H1 (cell line): Measurements from ENCODE around the gene RIMBP2.

ENCODE experiments used
- CHD1 ChIP-seq: IDR thresholded peaks from 2 replicates; pipeline ENCODE4 v1.6.1; 2012; ENCODE audit warnings: low read depth, low read length, improper control_type of control experiment
- CTCF ChIP-seq, 3 experiments: IDR thresholded peaks; 1 replicate in 2 of 3; 2 replicates in 1 of 3; pipeline versions ENCODE4 v1.5.1 to v1.6.1; 2011; ENCODE audit warnings: low read length in 3 of 3, mild to moderate bottlenecking in 3 of 3, inconsistent platforms in 2 of 3, low read depth in 1 of 3, moderate library complexity in 1 of 3; ENCODE audit not compliant: insufficient read depth in 1 of 3; ENCODE audit errors: control extremely low read depth in 1 of 3
- EP300 ChIP-seq, 2 experiments: IDR thresholded peaks; 1 replicate in 1 of 2; 2 replicates in 1 of 2; pipeline ENCODE4 v1.6.1; 2011 to 2012; ENCODE audit warnings: low read depth in 2 of 2, low read length in 2 of 2, mild to moderate bottlenecking in 2 of 2, borderline replicate concordance in 1 of 2, inconsistent platforms in 1 of 2, moderate library complexity in 1 of 2
- HDAC6 ChIP-seq: IDR thresholded peaks from one replicate; pipeline ENCODE4 v1.7.1; 2012; ENCODE audit warnings: low read depth, mild to moderate bottlenecking, inconsistent platforms, low read length, moderate library complexity
- MAX ChIP-seq: IDR thresholded peaks from 2 replicates; pipeline ENCODE4 v1.6.1; 2012; ENCODE audit warnings: inconsistent platforms
- POLR2A ChIP-seq, 2 experiments: IDR thresholded peaks; 1 replicate in 1 of 2; 2 replicates in 1 of 2; pipeline ENCODE4 v1.6.1; 2011; ENCODE audit warnings: low read depth in 2 of 2, low read length in 2 of 2, mild to moderate bottlenecking in 2 of 2; ENCODE audit errors: control extremely low read depth in 1 of 2
- POLR2AphosphoS5 ChIP-seq: IDR thresholded peaks from 2 replicates; pipeline ENCODE4 v1.6.1; 2011; ENCODE audit warnings: low read depth, low read length
- POU5F1 ChIP-seq: IDR thresholded peaks from 2 replicates; pipeline ENCODE4 v1.6.1; 2011; ENCODE audit warnings: low read depth, mild to moderate bottlenecking, low read length, moderate library complexity
- RNF2 ChIP-seq: fragments of 200-900, 300-1000 bp; sonication (generic); IDR thresholded peaks from 2 replicates; pipeline ENCODE4 v1.7.1; 2016; ENCODE audit warnings: borderline replicate concordance, low read depth, mild to moderate bottlenecking, antibody characterized with exemption, low read length; ENCODE audit not compliant: poor library complexity, severe bottlenecking; ENCODE audit errors: missing control alignments
- SAP30 ChIP-seq: fragments of 300-600 bp; sonication (generic); IDR thresholded peaks from 2 replicates; pipeline ENCODE4 v1.7.1; 2012; ENCODE audit warnings: low read length, moderate library complexity, mild to moderate bottlenecking, inconsistent platforms; ENCODE audit not compliant: insufficient read depth, insufficient replicate concordance
- SIN3A ChIP-seq, 2 experiments: IDR thresholded peaks in 1 of 2; conservative IDR thresholded peaks in 1 of 2; 2 replicates each; pipeline ENCODE4 v1.6.1; 2011 to 2012; ENCODE audit warnings: low read length in 2 of 2, improper control_type of control experiment in 1 of 2, low read depth in 1 of 2, mild to moderate bottlenecking in 1 of 2
- TCF12 ChIP-seq: IDR thresholded peaks from 2 replicates; pipeline ENCODE4 v1.6.1; 2011; ENCODE audit warnings: low read depth, mild to moderate bottlenecking, low read length

GRCh38 chr12:130714591-130715149, 1.4 kb downstream of the RIMBP2 start:
- TF ChIP-seq CTCF (IDR thresholded peaks at IDR 0.05; ENCODE audit: control extremely low read depth in 1 of 3, insufficient read depth in 1 of 3, low read depth in 1 of 3, low read length in 3 of 3) (no peak), CHD1 (no peak), RNF2 (no peak), POU5F1 (no peak), SAP30 (no peak), SIN3A (conservative IDR thresholded peaks at IDR 0.05 in 1 of 2, IDR thresholded peaks at IDR 0.05 in 1 of 2; ENCODE audit: low read depth in 1 of 2, low read length in 2 of 2) (no peak), POLR2AphosphoS5 (no peak), EP300 (IDR thresholded peaks at IDR 0.05; ENCODE audit: borderline replicate concordance in 1 of 2, low read depth in 2 of 2, low read length in 2 of 2) (no peak), POLR2A (IDR thresholded peaks at IDR 0.05; ENCODE audit: control extremely low read depth in 1 of 2, low read depth in 2 of 2, low read length in 2 of 2) (no peak), MAX (no peak), TCF12 (no peak), HDAC6 (no peak)
